HepG2 (cell line): Measurements from ENCODE around the gene NINL. TPM values are rescaled to one million over a fixed set of nuclear protein-coding genes. Genes with fewer than 3 reads are reported as not detected.

Source experiments
- FOXC1 ChIP-seq: sonication (generic); formaldehyde crosslinking; IDR thresholded peaks from 2 replicates; pipeline ENCODE4 v1.8.0; 2022; ENCODE audit warnings: mild to moderate bottlenecking, missing genetic modification reagents, borderline replicate concordance
- HMG20A ChIP-seq: IDR thresholded peaks from 2 replicates; pipeline ENCODE4 v1.6.1; 2016; ENCODE audit warnings: borderline replicate concordance
- HNF4G ChIP-seq, 2 experiments: sonication (generic) in 1 of 2; formaldehyde crosslinking in 1 of 2; IDR thresholded peaks; 2 replicates each; pipeline versions ENCODE4 v1.4.0 to v1.6.1; 2011 to 2020; ENCODE audit warnings: borderline replicate concordance in 2 of 2, low read depth in 2 of 2, mild to moderate bottlenecking in 2 of 2, low read length in 1 of 2, missing genetic modification reagents in 1 of 2, moderate library complexity in 1 of 2
- MED1 ChIP-seq: sonication (generic); formaldehyde crosslinking; IDR thresholded peaks from 2 replicates; pipeline ENCODE4 v1.4.0; 2020; ENCODE audit warnings: missing genetic modification reagents
- NCOA1 ChIP-seq: sonication (generic); formaldehyde crosslinking; IDR thresholded peaks from 2 replicates; pipeline ENCODE4 v1.9.0; 2021; ENCODE audit warnings: missing genetic modification reagents
- ZNF496 ChIP-seq: sonication (generic); formaldehyde crosslinking; IDR thresholded peaks from 2 replicates; pipeline ENCODE4 v1.8.1; 2023; ENCODE audit warnings: mild to moderate bottlenecking, moderate library complexity, missing genetic modification reagents; ENCODE audit not compliant: insufficient replicate concordance
- ZNF567 ChIP-seq: sonication (generic); formaldehyde crosslinking; IDR thresholded peaks from 2 replicates; pipeline ENCODE4 v1.8.1; 2023; ENCODE audit warnings: mild to moderate bottlenecking, missing genetic modification reagents, borderline replicate concordance
- polyA plus RNA-seq, 8 experiments: library from polyadenylated mRNA; depleted of rRNA in 3 of 8; stranded (reverse) in 7 of 8; unstranded in 1 of 8; fragments of >200 nt; fragmentation: Illumina TruSeq in 4 of 8; extraction: Trizol in 4 of 8; gene quantifications; 2 replicates each; pipeline versions ENCODE4 v1.2.1 to v1.2.3, GENCODE V29; 2011 to 2016; ENCODE audit warnings: low read depth in 4 of 8, missing spikeins in 1 of 8, mixed read lengths in 1 of 8; ENCODE audit not compliant: insufficient read depth in 1 of 8
- total RNA-seq, 5 experiments: library from RNA; depleted of rRNA; stranded (reverse); fragments of >200 nt; fragmentation: Illumina TruSeq; extraction: Trizol; gene quantifications; 2 replicates each; pipeline ENCODE4 v1.2.3, GENCODE V29; 2016; ENCODE audit warnings: low read depth in 1 of 5
- TF ChIP-seq, protein P1 (sequence below): sonication (generic); formaldehyde crosslinking; IDR thresholded peaks from 2 replicates; pipeline ENCODE4 v1.5.0; 2020; ENCODE audit warnings: mild to moderate bottlenecking, missing genetic modification reagents, borderline replicate concordance
- TF ChIP-seq, protein P2 (sequence below): sonication (generic); formaldehyde crosslinking; conservative IDR thresholded peaks from 2 replicates; pipeline ENCODE4 v1.8.0; 2022; ENCODE audit warnings: low read depth, missing genetic modification reagents
- TF ChIP-seq, protein P3 (sequence below): fragments of 450-650 bp; IDR thresholded peaks from 2 replicates; pipeline ENCODE4 v1.6.1; 2017; ENCODE audit warnings: mild to moderate bottlenecking
- TF ChIP-seq, protein P4 (sequence below), 2 experiments: sonication (generic) in 1 of 2; formaldehyde crosslinking in 1 of 2; IDR thresholded peaks; 2 replicates each; pipeline versions ENCODE4 v1.4.0 to v1.6.1; 2018 to 2020; ENCODE audit warnings: missing genetic modification reagents in 2 of 2, borderline replicate concordance in 1 of 2, low read depth in 1 of 2, mild to moderate bottlenecking in 1 of 2, missing biosample characterization in 1 of 2
- TF ChIP-seq, protein P5 (sequence below): sonication (generic); formaldehyde crosslinking; IDR thresholded peaks from 2 replicates; pipeline ENCODE4 v1.4.0; 2020; ENCODE audit warnings: missing genetic modification reagents
- TF ChIP-seq, protein P6 (sequence below): sonication (generic); formaldehyde crosslinking; IDR thresholded peaks from 2 replicates; pipeline ENCODE4 v1.8.0; 2022; ENCODE audit warnings: mild to moderate bottlenecking, missing genetic modification reagents, borderline replicate concordance

NINL gene
- total and polyA plus RNA-seq, 2 of the 13 experiments (the other 11 are each of a cell fraction or from before 2014, with no cell fraction given) = 32.3 to 34.3 TPM

DNA sequence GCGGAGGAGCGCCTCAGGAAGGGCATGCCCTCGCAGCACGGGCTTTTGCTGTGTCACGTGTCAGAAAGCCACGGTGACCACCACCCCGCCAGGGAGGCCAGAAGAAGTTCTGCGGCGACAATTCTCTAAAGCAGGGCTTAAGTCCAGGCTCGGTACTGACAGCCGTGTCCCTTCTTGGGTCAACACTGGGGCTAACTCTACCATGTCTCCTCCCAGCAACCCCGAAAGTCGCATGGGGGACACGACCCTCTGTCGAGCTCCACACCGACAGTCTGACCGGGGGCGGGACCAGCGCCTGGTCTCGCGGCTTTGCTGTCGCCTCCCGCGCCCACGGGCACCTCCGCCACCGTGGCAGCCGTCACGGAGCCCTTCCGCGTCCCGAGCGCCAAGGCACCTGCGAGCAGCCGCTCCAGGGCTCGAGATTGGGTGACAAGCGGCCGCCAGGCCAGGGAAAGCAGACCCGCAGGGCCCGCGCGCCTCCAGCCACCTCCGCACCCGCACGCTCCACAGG lies 37.9 kb upstream of the NINL start (continued):
- TF ChIP-seq, protein P1, sequence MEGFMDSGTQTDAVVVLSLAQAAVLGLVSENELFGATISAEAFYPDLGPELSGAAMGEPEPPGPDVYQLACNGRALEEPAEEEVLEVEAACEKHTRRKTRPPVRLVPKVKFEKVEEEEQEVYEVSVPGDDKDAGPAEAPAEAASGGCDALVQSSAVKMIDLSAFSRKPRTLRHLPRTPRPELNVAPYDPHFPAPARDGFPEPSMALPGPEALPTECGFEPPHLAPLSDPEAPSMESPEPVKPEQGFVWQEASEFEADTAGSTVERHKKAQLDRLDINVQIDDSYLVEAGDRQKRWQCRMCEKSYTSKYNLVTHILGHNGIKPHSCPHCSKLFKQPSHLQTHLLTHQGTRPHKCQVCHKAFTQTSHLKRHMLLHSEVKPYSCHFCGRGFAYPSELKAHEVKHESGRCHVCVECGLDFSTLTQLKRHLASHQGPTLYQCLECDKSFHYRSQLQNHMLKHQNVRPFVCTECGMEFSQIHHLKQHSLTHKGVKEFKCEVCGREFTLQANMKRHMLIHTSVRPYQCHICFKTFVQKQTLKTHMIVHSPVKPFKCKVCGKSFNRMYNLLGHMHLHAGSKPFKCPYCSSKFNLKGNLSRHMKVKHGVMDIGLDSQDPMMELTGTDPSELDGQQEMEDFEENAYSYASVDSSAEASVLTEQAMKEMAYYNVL (CRISPR knock-in tag) = no peak
- TF ChIP-seq ZNF567 (CRISPR knock-in tag) (no peak), MED1 (CRISPR knock-in tag) (no peak; the same call in 1 of the 2 replicates), HMG20A (CRISPR knock-in tag) (no peak), NCOA1 (CRISPR knock-in tag) (no peak), FOXC1 (CRISPR knock-in tag) (no peak), HNF4G (IDR thresholded peaks at IDR 0.05; ENCODE audit: borderline replicate concordance, low read depth, low read length) (no peak), HNF4G (CRISPR knock-in tag; IDR thresholded peaks at IDR 0.05; ENCODE audit: borderline replicate concordance, low read depth) (no peak), ZNF496 (CRISPR knock-in tag) (no peak)
- TF ChIP-seq, protein P2, sequence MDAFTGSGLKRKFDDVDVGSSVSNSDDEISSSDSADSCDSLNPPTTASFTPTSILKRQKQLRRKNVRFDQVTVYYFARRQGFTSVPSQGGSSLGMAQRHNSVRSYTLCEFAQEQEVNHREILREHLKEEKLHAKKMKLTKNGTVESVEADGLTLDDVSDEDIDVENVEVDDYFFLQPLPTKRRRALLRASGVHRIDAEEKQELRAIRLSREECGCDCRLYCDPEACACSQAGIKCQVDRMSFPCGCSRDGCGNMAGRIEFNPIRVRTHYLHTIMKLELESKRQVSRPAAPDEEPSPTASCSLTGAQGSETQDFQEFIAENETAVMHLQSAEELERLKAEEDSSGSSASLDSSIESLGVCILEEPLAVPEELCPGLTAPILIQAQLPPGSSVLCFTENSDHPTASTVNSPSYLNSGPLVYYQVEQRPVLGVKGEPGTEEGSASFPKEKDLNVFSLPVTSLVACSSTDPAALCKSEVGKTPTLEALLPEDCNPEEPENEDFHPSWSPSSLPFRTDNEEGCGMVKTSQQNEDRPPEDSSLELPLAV (CRISPR knock-in tag) = no peak
- TF ChIP-seq, protein P3, sequence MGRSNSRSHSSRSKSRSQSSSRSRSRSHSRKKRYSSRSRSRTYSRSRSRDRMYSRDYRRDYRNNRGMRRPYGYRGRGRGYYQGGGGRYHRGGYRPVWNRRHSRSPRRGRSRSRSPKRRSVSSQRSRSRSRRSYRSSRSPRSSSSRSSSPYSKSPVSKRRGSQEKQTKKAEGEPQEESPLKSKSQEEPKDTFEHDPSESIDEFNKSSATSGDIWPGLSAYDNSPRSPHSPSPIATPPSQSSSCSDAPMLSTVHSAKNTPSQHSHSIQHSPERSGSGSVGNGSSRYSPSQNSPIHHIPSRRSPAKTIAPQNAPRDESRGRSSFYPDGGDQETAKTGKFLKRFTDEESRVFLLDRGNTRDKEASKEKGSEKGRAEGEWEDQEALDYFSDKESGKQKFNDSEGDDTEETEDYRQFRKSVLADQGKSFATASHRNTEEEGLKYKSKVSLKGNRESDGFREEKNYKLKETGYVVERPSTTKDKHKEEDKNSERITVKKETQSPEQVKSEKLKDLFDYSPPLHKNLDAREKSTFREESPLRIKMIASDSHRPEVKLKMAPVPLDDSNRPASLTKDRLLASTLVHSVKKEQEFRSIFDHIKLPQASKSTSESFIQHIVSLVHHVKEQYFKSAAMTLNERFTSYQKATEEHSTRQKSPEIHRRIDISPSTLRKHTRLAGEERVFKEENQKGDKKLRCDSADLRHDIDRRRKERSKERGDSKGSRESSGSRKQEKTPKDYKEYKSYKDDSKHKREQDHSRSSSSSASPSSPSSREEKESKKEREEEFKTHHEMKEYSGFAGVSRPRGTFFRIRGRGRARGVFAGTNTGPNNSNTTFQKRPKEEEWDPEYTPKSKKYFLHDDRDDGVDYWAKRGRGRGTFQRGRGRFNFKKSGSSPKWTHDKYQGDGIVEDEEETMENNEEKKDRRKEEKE = no peak
- TF ChIP-seq, protein P4, sequence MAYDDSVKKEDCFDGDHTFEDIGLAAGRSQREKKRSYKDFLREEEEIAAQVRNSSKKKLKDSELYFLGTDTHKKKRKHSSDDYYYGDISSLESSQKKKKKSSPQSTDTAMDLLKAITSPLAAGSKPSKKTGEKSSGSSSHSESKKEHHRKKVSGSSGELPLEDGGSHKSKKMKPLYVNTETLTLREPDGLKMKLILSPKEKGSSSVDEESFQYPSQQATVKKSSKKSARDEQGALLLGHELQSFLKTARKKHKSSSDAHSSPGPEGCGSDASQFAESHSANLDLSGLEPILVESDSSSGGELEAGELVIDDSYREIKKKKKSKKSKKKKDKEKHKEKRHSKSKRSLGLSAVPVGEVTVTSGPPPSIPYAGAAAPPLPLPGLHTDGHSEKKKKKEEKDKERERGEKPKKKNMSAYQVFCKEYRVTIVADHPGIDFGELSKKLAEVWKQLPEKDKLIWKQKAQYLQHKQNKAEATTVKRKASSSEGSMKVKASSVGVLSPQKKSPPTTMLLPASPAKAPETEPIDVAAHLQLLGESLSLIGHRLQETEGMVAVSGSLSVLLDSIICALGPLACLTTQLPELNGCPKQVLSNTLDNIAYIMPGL (CRISPR knock-in tag; IDR thresholded peaks at IDR 0.05; ENCODE audit: borderline replicate concordance in 1 of 2, low read depth in 1 of 2) = 0 out of 4 replicates have a peak, but pooled peaks of 1 of the 2 experiments have one; percentile 1
- TF ChIP-seq, protein P5, sequence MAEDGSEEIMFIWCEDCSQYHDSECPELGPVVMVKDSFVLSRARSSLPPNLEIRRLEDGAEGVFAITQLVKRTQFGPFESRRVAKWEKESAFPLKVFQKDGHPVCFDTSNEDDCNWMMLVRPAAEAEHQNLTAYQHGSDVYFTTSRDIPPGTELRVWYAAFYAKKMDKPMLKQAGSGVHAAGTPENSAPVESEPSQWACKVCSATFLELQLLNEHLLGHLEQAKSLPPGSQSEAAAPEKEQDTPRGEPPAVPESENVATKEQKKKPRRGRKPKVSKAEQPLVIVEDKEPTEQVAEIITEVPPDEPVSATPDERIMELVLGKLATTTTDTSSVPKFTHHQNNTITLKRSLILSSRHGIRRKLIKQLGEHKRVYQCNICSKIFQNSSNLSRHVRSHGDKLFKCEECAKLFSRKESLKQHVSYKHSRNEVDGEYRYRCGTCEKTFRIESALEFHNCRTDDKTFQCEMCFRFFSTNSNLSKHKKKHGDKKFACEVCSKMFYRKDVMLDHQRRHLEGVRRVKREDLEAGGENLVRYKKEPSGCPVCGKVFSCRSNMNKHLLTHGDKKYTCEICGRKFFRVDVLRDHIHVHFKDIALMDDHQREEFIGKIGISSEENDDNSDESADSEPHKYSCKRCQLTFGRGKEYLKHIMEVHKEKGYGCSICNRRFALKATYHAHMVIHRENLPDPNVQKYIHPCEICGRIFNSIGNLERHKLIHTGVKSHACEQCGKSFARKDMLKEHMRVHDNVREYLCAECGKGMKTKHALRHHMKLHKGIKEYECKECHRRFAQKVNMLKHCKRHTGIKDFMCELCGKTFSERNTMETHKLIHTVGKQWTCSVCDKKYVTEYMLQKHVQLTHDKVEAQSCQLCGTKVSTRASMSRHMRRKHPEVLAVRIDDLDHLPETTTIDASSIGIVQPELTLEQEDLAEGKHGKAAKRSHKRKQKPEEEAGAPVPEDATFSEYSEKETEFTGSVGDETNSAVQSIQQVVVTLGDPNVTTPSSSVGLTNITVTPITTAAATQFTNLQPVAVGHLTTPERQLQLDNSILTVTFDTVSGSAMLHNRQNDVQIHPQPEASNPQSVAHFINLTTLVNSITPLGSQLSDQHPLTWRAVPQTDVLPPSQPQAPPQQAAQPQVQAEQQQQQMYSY (CRISPR knock-in tag) = 0 out of 2 replicates have a peak, but pooled peaks have one; percentile 5
- TF ChIP-seq, protein P6, sequence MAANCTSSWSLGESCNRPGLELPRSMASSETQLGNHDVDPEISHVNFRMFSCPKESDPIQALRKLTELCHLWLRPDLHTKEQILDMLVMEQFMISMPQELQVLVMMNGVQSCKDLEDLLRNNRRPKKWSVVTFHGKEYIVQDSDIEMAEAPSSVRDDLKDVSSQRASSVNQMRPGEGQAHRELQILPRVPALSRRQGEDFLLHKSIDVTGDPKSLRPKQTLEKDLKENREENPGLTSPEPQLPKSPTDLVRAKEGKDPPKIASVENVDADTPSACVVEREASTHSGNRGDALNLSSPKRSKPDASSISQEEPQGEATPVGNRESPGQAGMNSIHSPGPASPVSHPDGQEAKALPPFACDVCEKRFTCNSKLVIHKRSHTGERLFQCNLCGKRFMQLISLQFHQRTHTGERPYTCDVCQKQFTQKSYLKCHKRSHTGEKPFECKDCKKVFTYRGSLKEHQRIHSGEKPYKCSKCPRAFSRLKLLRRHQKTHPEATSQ (CRISPR knock-in tag) = peak; percentile 83
